ENCODE measurements around the gene TMEM171. TPM values are rescaled to one million over a fixed set of nuclear protein-coding genes. Genes with fewer than 3 reads are reported as not detected.

TMEM171 gene
- total RNA-seq, 1 experiment from 2014 or later = 5.4 TPM

DNA sequence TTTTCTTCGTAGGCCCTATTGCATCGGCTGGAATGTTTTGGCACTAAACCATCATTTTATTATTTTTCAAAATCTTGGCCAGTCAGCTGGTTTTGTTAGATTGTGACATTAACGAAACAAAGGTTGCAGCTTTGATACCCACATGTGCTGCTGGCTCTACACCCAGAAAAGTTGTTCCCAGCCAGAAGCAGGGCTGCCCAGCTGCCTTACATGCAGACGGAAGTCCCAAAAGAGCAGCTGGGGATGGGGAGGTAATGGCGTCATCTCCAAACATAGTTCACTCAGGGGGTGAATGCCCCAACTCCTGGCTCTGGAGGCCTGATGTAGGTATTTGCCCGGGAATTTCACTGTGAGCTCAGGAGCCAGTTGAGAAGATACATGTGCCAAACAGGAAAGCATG is 23.3 kb downstream of the TMEM171 start:
- DNase-seq (ENCODE audit: low read depth, low spot score) (no peak), ATAC-seq (no peak)
- H2AFZ ChIP-seq (ENCODE audit: low read depth, low read length, poor library complexity, severe bottlenecking) = no peak overlapping the region
- no peaks in the 10 kb centered on the region for H3K79me2 ChIP-seq (ENCODE audit: insufficient read depth, low read length)
- BruUV-seq (replicated peaks) = no TSS peak
- ChIA-PET CTCF (no interaction called here), RAD21 (ENCODE audit: low non-redundant PET in 1 of 2, low total read pairs in 2 of 2, uncharacterized antibody in 2 of 2, unreplicated experiment in 2 of 2) (no interaction called here), POLR2A (no interaction called here)
- H4K20me1 ChIP-seq (ENCODE audit: insufficient read depth) = no peaks in the 10 kb centered on the region
- no peak overlapping the region for H3K27ac ChIP-seq (ENCODE audit: low read depth, low read length)
- H3K27me3 ChIP-seq (ENCODE audit: insufficient read depth, low read length) = no peaks in the 10 kb centered on the region
- H3K4me1 ChIP-seq (ENCODE audit: control insufficient read depth in 1 of 2, insufficient read depth in 2 of 2, low read length in 2 of 2) = no peaks in the 10 kb centered on the region
- H3K9me3 ChIP-seq (ENCODE audit: control insufficient read depth in 1 of 2, insufficient read depth in 1 of 2, low read depth in 1 of 2, low read length in 2 of 2) = no peaks in the 10 kb centered on the region
- no peaks in the 10 kb centered on the region for H3K9me2 ChIP-seq (ENCODE audit: insufficient read depth)
- TF ChIP-seq, protein P1, sequence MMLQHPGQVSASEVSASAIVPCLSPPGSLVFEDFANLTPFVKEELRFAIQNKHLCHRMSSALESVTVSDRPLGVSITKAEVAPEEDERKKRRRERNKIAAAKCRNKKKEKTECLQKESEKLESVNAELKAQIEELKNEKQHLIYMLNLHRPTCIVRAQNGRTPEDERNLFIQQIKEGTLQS (IDR thresholded peaks at IDR 0.05) = no peak
- TF ChIP-seq SRF (IDR thresholded peaks at IDR 0.05; ENCODE audit: low read depth) (no peak), POLR2AphosphoS5 (IDR thresholded peaks at IDR 0.05; ENCODE audit: low read depth, low read length) (no peak), ZFX (IDR thresholded peaks at IDR 0.05) (no peak), YY1 (IDR thresholded peaks at IDR 0.05; ENCODE audit: extremely low read depth, insufficient replicate concordance, low read depth, low read length) (no peak), POLR2A (IDR thresholded peaks at IDR 0.05; ENCODE audit: borderline replicate concordance, extremely low read depth, insufficient read depth, insufficient read length) (no peak), ZNF274 (IDR thresholded peaks at IDR 0.05; ENCODE audit: low read depth, low read length) (no peak), EZH2 (IDR thresholded peaks at IDR 0.05) (no peak), TCF7L2 (IDR thresholded peaks at IDR 0.05; ENCODE audit: borderline replicate concordance, extremely low read depth, insufficient read depth, insufficient read length) (no peak)
- TF ChIP-seq, protein P2, sequence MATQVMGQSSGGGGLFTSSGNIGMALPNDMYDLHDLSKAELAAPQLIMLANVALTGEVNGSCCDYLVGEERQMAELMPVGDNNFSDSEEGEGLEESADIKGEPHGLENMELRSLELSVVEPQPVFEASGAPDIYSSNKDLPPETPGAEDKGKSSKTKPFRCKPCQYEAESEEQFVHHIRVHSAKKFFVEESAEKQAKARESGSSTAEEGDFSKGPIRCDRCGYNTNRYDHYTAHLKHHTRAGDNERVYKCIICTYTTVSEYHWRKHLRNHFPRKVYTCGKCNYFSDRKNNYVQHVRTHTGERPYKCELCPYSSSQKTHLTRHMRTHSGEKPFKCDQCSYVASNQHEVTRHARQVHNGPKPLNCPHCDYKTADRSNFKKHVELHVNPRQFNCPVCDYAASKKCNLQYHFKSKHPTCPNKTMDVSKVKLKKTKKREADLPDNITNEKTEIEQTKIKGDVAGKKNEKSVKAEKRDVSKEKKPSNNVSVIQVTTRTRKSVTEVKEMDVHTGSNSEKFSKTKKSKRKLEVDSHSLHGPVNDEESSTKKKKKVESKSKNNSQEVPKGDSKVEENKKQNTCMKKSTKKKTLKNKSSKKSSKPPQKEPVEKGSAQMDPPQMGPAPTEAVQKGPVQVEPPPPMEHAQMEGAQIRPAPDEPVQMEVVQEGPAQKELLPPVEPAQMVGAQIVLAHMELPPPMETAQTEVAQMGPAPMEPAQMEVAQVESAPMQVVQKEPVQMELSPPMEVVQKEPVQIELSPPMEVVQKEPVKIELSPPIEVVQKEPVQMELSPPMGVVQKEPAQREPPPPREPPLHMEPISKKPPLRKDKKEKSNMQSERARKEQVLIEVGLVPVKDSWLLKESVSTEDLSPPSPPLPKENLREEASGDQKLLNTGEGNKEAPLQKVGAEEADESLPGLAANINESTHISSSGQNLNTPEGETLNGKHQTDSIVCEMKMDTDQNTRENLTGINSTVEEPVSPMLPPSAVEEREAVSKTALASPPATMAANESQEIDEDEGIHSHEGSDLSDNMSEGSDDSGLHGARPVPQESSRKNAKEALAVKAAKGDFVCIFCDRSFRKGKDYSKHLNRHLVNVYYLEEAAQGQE (IDR thresholded peaks at IDR 0.05; ENCODE audit: low read depth) = no peak
- TF ChIP-seq, protein P3, sequence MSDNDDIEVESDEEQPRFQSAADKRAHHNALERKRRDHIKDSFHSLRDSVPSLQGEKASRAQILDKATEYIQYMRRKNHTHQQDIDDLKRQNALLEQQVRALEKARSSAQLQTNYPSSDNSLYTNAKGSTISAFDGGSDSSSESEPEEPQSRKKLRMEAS (IDR thresholded peaks at IDR 0.05) = no peak
- TF ChIP-seq, protein P4, sequence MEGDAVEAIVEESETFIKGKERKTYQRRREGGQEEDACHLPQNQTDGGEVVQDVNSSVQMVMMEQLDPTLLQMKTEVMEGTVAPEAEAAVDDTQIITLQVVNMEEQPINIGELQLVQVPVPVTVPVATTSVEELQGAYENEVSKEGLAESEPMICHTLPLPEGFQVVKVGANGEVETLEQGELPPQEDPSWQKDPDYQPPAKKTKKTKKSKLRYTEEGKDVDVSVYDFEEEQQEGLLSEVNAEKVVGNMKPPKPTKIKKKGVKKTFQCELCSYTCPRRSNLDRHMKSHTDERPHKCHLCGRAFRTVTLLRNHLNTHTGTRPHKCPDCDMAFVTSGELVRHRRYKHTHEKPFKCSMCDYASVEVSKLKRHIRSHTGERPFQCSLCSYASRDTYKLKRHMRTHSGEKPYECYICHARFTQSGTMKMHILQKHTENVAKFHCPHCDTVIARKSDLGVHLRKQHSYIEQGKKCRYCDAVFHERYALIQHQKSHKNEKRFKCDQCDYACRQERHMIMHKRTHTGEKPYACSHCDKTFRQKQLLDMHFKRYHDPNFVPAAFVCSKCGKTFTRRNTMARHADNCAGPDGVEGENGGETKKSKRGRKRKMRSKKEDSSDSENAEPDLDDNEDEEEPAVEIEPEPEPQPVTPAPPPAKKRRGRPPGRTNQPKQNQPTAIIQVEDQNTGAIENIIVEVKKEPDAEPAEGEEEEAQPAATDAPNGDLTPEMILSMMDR (IDR thresholded peaks at IDR 0.05 in 2 of 3, conservative IDR thresholded peaks at IDR 0.05 in 1 of 3; ENCODE audit: borderline replicate concordance in 1 of 3, insufficient read depth in 1 of 3, low read depth in 2 of 3, low read length in 2 of 3) = no peak
- H3K4me3 ChIP-seq (replicated peaks in 1 of 2; ENCODE audit: low read depth in 1 of 2, low read length in 2 of 2) = no peak overlapping the region
- intact Hi-C loops (cut with micrococcal nuclease) = no loop called here
- no peak overlapping the region for H3K9ac ChIP-seq (ENCODE audit: low read length)
- H3K36me3 ChIP-seq (ENCODE audit: control insufficient read depth in 1 of 2, insufficient read depth in 2 of 2, low read length in 2 of 2) = no peaks in the 10 kb centered on the region
- no peak overlapping the region for H3K4me2 ChIP-seq (ENCODE audit: low read length)

Data from HCT116 (cell line).